HL-60 (cell line): ENCODE results near the gene PDE11A.
"Not testable (repeated sequence)": the region's sequence is repeated elsewhere in the genome, so short reads cannot be mapped to it uniquely, and the experiment has no call there.

Experiments
- CTCF ChIP-seq: IDR thresholded peaks from one replicate; pipeline ENCODE4 v1.5.1; 2011; ENCODE audit warnings: low read length, control low read depth, inconsistent platforms; ENCODE audit not compliant: insufficient read depth
- GABPA ChIP-seq: IDR thresholded peaks from 2 replicates; pipeline ENCODE4 v1.6.1; 2012; ENCODE audit warnings: low read depth
- POLR2AphosphoS5 ChIP-seq: IDR thresholded peaks from 2 replicates; pipeline ENCODE4 v1.6.1; 2012; ENCODE audit warnings: low read depth
- REST ChIP-seq: IDR thresholded peaks from 2 replicates; pipeline ENCODE4 v1.6.1; 2012; ENCODE audit warnings: low read depth; ENCODE audit not compliant: insufficient replicate concordance
- SPI1 ChIP-seq: IDR thresholded peaks from 2 replicates; pipeline ENCODE4 v1.6.1; 2012; ENCODE audit warnings: low read depth, mild to moderate bottlenecking, borderline replicate concordance

GRCh38 chr2:177944530-177944929 is 128.0 kb downstream of the PDE11A start:
- TF ChIP-seq POLR2AphosphoS5, CTCF, GABPA, REST, SPI1: not testable (repeated sequence)
